Panc1 (cell line): ENCODE results near the gene CFAP157. TPM values are rescaled to one million over a fixed set of nuclear protein-coding genes. Genes with fewer than 3 reads are reported as not detected.
A peak's percentile ranks its signal among the peaks of the same experiment; 100 is the strongest.

Experiments used
- ATAC-seq: fragments of 200-7000 bp; cut with Tn5 transposase; 2 replicates; pipeline ENCODE4 v1.9.1; 2020; ENCODE audit warnings: mild to moderate bottlenecking, moderate library complexity
- BruUV-seq: library from RNA; stranded (reverse); fragments of 400-500 nt; replicated peaks from 2 replicates; lab custom pipeline; 2021; lab: Mats Ljungman, UMichigan
- CTCF ChIA-PET: fragments of 300-600 bp; sonication (Branson Sonifier 250); formaldehyde crosslinking; loops from one replicate; lab custom pipeline; 2022; ENCODE audit warnings: antibody characterized with exemption; lab: Charles Lee
- POLR2A ChIA-PET: fragments of 300-600 bp; sonication (Branson Sonifier 250); formaldehyde crosslinking; loops from one replicate; lab custom pipeline; 2022; ENCODE audit warnings: antibody characterized with exemption; lab: Charles Lee
- DNase-seq: peaks from one replicate; pipeline ENCODE4 v3.0.0-alpha.2; 2010; ENCODE audit warnings: low read depth, low spot score
- H3K27ac ChIP-seq: 2 replicates; pipeline ENCODE4 v1.5.1; 2011; ENCODE audit warnings: mild to moderate bottlenecking, low read length, inconsistent platforms
- H3K27me3 ChIP-seq: fragments of 200-500 bp; sonication (Bioruptor generic); 2 replicates; pipeline ENCODE4 v1.6.0; 2014; ENCODE audit warnings: low read length, inconsistent platforms; ENCODE audit not compliant: control insufficient read depth, insufficient read depth
- H3K36me3 ChIP-seq: fragments of 200-500 bp; sonication (Bioruptor generic); 2 replicates; pipeline ENCODE4 v1.5.1; 2014; ENCODE audit warnings: inconsistent platforms, mild to moderate bottlenecking, low read length, moderate library complexity; ENCODE audit not compliant: control insufficient read depth, insufficient read depth
- H3K4me1 ChIP-seq: 2 replicates; pipeline ENCODE4 v1.5.1; 2011; ENCODE audit warnings: inconsistent platforms, mild to moderate bottlenecking, low read length, moderate library complexity; ENCODE audit not compliant: control insufficient read depth, insufficient read depth
- H3K4me3 ChIP-seq, 2 experiments: 2 replicates each; pipeline ENCODE4 v1.5.1; 2011 to 2012; ENCODE audit warnings: low read depth in 2 of 2, low read length in 2 of 2, mild to moderate bottlenecking in 2 of 2, inconsistent platforms in 1 of 2, moderate library complexity in 1 of 2
- H3K9me3 ChIP-seq: fragments of 200-500 bp; sonication (Bioruptor generic); 2 replicates; pipeline ENCODE4 v1.5.1; 2014; ENCODE audit warnings: low read depth, mild to moderate bottlenecking, inconsistent platforms, low read length, moderate library complexity; ENCODE audit not compliant: control insufficient read depth, insufficient read depth
- CTCF ChIP-seq: fragments of 450-650 bp; IDR thresholded peaks from 2 replicates; pipeline ENCODE4 v1.5.1; 2017; ENCODE audit warnings: mild to moderate bottlenecking
- POLR2AphosphoS5 ChIP-seq: IDR thresholded peaks from 2 replicates; pipeline ENCODE4 v1.6.1; 2012; ENCODE audit warnings: mild to moderate bottlenecking, low read depth, low read length, moderate library complexity
- REST ChIP-seq, 2 experiments: IDR thresholded peaks; 2 replicates each; pipeline ENCODE4 v1.6.1; 2011 to 2012; ENCODE audit warnings: low read depth in 2 of 2, control low read depth in 1 of 2, low read length in 1 of 2, mild to moderate bottlenecking in 1 of 2, moderate library complexity in 1 of 2; ENCODE audit not compliant: insufficient read depth in 1 of 2
- SIN3A ChIP-seq: IDR thresholded peaks from 2 replicates; pipeline ENCODE4 v1.6.1; 2012; ENCODE audit warnings: low read depth, mild to moderate bottlenecking, low read length, moderate library complexity, borderline replicate concordance; ENCODE audit not compliant: insufficient read depth
- TCF7L2 ChIP-seq: IDR thresholded peaks from 2 replicates; pipeline ENCODE4 v1.6.1; 2011; ENCODE audit warnings: mild to moderate bottlenecking, low read depth, low read length, inconsistent platforms
- in situ Hi-C: cut with HindIII; loops from 2 replicates; pipeline ENCODE4 v1.10.0; 2016; ENCODE audit warnings: low sequenced_read_pairs, low pct_unique_long_range_greater_than_20kb
- intact Hi-C: fragments of 100-400 bp; cut with micrococcal nuclease; formaldehyde crosslinking; loops from one replicate; pipeline ENCODE4 v1.10.0; 2022; ENCODE audit not compliant: unreplicated experiment
- total RNA-seq: library from RNA; stranded (reverse); gene quantifications from one replicate; pipeline ENCODE4 v1.2.1, GENCODE V29; 2021; ENCODE audit not compliant: unreplicated experiment

The CFAP157 gene
- total RNA-seq, 1 experiment from 2014 or later, result not detected

- no peaks in the 10 kb centered on the region for H3K36me3 ChIP-seq
- ATAC-seq, result peak; percentile 64; the same call in 1 of the 2 replicates
- no peak overlapping the region for H3K27ac ChIP-seq
- no TSS peak for BruUV-seq
- CTCF ChIA-PET, result interaction anchor here (0.7 kb wide), 1 partner anchor 83 kb away, joined by 14 read pairs; no protein-coding TSS in a partner anchor
- POLR2A ChIA-PET, result no interaction called here
- no peak for DNase-seq
- in situ Hi-C loops (no loop called here), intact Hi-C loops (no loop called here)
- no peaks in the 10 kb centered on the region for H3K4me1 ChIP-seq
- H3K4me3 ChIP-seq, result no peak overlapping the region
- H3K9me3 ChIP-seq, result no peaks in the 10 kb centered on the region
- no peak for TF ChIP-seq TCF7L2
- TF ChIP-seq SIN3A, result no peak
- no peak for TF ChIP-seq POLR2AphosphoS5
- no peak for TF ChIP-seq CTCF
- no peak for TF ChIP-seq REST (IDR thresholded peaks at IDR 0.05; ENCODE audit: insufficient read depth in 1 of 2, low read depth in 2 of 2, low read length in 1 of 2)
- H3K27me3 ChIP-seq, result no peaks in the 10 kb centered on the region
These were observed 7.7 kb upstream of the CFAP157 start for GRCh38 chr9:127698985-127699670.

GRCh38 chr9:127700140-127700539 lies 6.6 kb upstream of the CFAP157 start:
- Histone ChIP-seq H3K36me3 (no peaks in the 10 kb centered on the region), H3K9me3 (no peaks in the 10 kb centered on the region), H3K4me3 (no peak overlapping the region), H3K27ac (no peak overlapping the region), H3K4me1 (no peaks in the 10 kb centered on the region), H3K27me3 (no peaks in the 10 kb centered on the region)
- DNase-seq (no peak), ATAC-seq (no peak)
- ChIA-PET CTCF (no interaction called here), POLR2A (interaction anchor here (0.9 kb wide), 1 partner anchor 12 kb away, joined by 3 read pairs; no protein-coding TSS in a partner anchor)
- in situ Hi-C loops (no loop called here), intact Hi-C loops (no loop called here)
- TF ChIP-seq CTCF (no peak), POLR2AphosphoS5 (no peak), TCF7L2 (no peak), SIN3A (no peak), REST (IDR thresholded peaks at IDR 0.05; ENCODE audit: insufficient read depth in 1 of 2, low read depth in 2 of 2, low read length in 1 of 2) (no peak)
- BruUV-seq, result no TSS peak
